GM19023 (cell line): ENCODE data around the gene LRPPRC.
"Not testable (repeated sequence)": the region's sequence is repeated elsewhere in the genome, so short reads cannot be mapped to it uniquely, and the experiment has no call there.

ENCODE experiments used
- ATAC-seq: cut with Tn5 transposase; IDR thresholded peaks from one replicate; pipeline ENCODE4 v1.9.1; 2021; ENCODE audit warnings: mild to moderate bottlenecking, moderate library complexity; ENCODE audit not compliant: unreplicated experiment

LRPPRC gene

GRCh38 chr2:43995733-43996533 is at the start of gene LRPPRC:
TSS of gene LRPPRC (minus strand) at chr2:43995989. CDS start at chr2:43995947, 42 bp downstream.
- ATAC-seq = peak; percentile 94

- no peak for ATAC-seq
Observed at GRCh38 chr2:44045061-44045460, 49.3 kb upstream of the LRPPRC start.

- ATAC-seq = peak; percentile 99
Observed at GRCh38 chr2:44044281-44044720, 48.5 kb upstream of the LRPPRC start.

- ATAC-seq = no peak
Observed at GRCh38 chr2:44040365-44040764, 44.6 kb upstream of the LRPPRC start.

GRCh38 chr2:44038277-44038676 is 42.5 kb upstream of the LRPPRC start:
- no peak for ATAC-seq

GRCh38 chr2:44037221-44037620 is 41.4 kb upstream of the LRPPRC start:
- ATAC-seq = no peak

GRCh38 chr2:44033947-44034346 is 38.2 kb upstream of the LRPPRC start:
- no peak for ATAC-seq

GRCh38 chr2:44027076-44027475 is 31.3 kb upstream of the LRPPRC start:
- not testable (repeated sequence) for ATAC-seq

GRCh38 chr2:44016282-44016681 is 20.5 kb upstream of the LRPPRC start:
- ATAC-seq = no peak

GRCh38 chr2:44015239-44015638 is 19.4 kb upstream of the LRPPRC start:
- ATAC-seq = no peak

- not testable (repeated sequence) for ATAC-seq
Observed at GRCh38 chr2:44013205-44013604, 17.4 kb upstream of the LRPPRC start.

- no peak for ATAC-seq
Observed at GRCh38 chr2:44010266-44010665, 14.5 kb upstream of the LRPPRC start.

- no peak for ATAC-seq
Observed at GRCh38 chr2:44009136-44009735, 13.4 kb upstream of the LRPPRC start.

- ATAC-seq = no peak
Observed at GRCh38 chr2:44005846-44006245, 10.1 kb upstream of the LRPPRC start.

GRCh38 chr2:44004735-44005602 is 9.2 kb upstream of the LRPPRC start:
- ATAC-seq = no peak

GRCh38 chr2:44001716-44002115 is 5.9 kb upstream of the LRPPRC start:
- no peak for ATAC-seq

GRCh38 chr2:43998263-43998662 is 2.5 kb upstream of the LRPPRC start:
- no peak for ATAC-seq

GRCh38 chr2:43993437-43993836 is 2.4 kb downstream of the LRPPRC start:
- ATAC-seq = no peak

GRCh38 chr2:43989545-43989944 is 6.2 kb downstream of the LRPPRC start:
- ATAC-seq = no peak

- ATAC-seq = no peak
Observed at GRCh38 chr2:43986600-43986999, 9.2 kb downstream of the LRPPRC start.

- no peak for ATAC-seq
Observed at GRCh38 chr2:43985359-43985758, 10.4 kb downstream of the LRPPRC start.
